ENCODE results near the gene MARCHF9. TPM values are rescaled to one million over a fixed set of nuclear protein-coding genes. Genes with fewer than 3 reads are reported as not detected.

The MARCHF9 gene
- total RNA-seq (2022; extraction: Qiagen RNA extraction; ENCODE audit: low read depth): 4.9 to 7.8 TPM (median 7.3 TPM) in 5 replicates

GRCh38 chr12:57754411-57755193, at the start of gene MARCHF9:
TSS of gene MARCHF9 (plus strand) at chr12:57755103. CDS start at chr12:57755529, 426 bp downstream.

GRCh38 chr12:57738661-57739237, 16.2 kb upstream of the MARCHF9 start, which contains the start of gene AGAP2:
TSS of gene AGAP2 (minus strand) at chr12:57738742. CDS start at chr12:57738246, 496 bp downstream.

GRCh38 chr12:57744777-57745484, 10.0 kb upstream of the MARCHF9 start, which contains the start of gene TSPAN31:
TSS of gene TSPAN31 (plus strand) at chr12:57745039. CDS start at chr12:57745155, 116 bp downstream.

GRCh38 chr12:57751788-57752667, 2.9 kb upstream of the MARCHF9 start, which contains the start of gene CDK4:
TSS of gene CDK4 (minus strand) at chr12:57752310. CDS start at chr12:57751717, 593 bp downstream.

GRCh38 chr12:57766464-57767304, 11.8 kb downstream of the MARCHF9 start, which contains the start of gene CYP27B1:
TSS of gene CYP27B1 (minus strand) at chr12:57767078. CDS start at chr12:57767041, 37 bp downstream.

GRCh38 chr12:57771873-57772428, 17.0 kb downstream of the MARCHF9 start, which contains the start of gene METTL1:
TSS of gene METTL1 (minus strand) at chr12:57772105. CDS start at chr12:57772083, 22 bp downstream.

GRCh38 chr12:57772429-57773322, 17.8 kb downstream of the MARCHF9 start, which contains the start of gene EEF1AKMT3:
TSS of gene EEF1AKMT3 (plus strand) at chr12:57772614. CDS start at chr12:57772725, 111 bp downstream.

GRCh38 chr12:57782608-57783465, 27.9 kb downstream of the MARCHF9 start, which contains the start of gene TSFM:
TSS of gene TSFM (plus strand) at chr12:57782787. CDS start at chr12:57782802, 15 bp downstream.

Other genes starting within 250 kb of the MARCHF9 start
- 26.2 to 39.6 TPM (median 33.3 TPM) in 5 replicates for gene DDIT3, start 234.6 kb upstream of the MARCHF9 start, total RNA-seq (2022; extraction: Qiagen RNA extraction; ENCODE audit: low read depth)
- gene MBD6, start 232.3 kb upstream of the MARCHF9 start, total RNA-seq (2022; extraction: Qiagen RNA extraction; ENCODE audit: low read depth): 24.5 to 31.9 TPM (median 28.6 TPM) in 5 replicates
- 103 to 160 TPM (median 117 TPM) in 5 replicates for gene DCTN2, start 207.9 kb upstream of the MARCHF9 start, total RNA-seq (2022; extraction: Qiagen RNA extraction; ENCODE audit: low read depth)
- gene KIF5A, start 205.1 kb upstream of the MARCHF9 start, total RNA-seq (2022; extraction: Qiagen RNA extraction; ENCODE audit: low read depth): 0.18 to 0.30 TPM (median 0.21 TPM) in 5 replicates
- gene PIP4K2C, start 163.9 kb upstream of the MARCHF9 start, total RNA-seq (2022; extraction: Qiagen RNA extraction; ENCODE audit: low read depth): 40.0 to 50.3 TPM (median 42.2 TPM) in 5 replicates
- 17.1 to 19.8 TPM (median 17.7 TPM) in 5 replicates for gene DTX3, start 150.3 kb upstream of the MARCHF9 start, total RNA-seq (2022; extraction: Qiagen RNA extraction; ENCODE audit: low read depth)
- gene ARHGEF25, start 143.7 kb upstream of the MARCHF9 start, total RNA-seq (2022; extraction: Qiagen RNA extraction; ENCODE audit: low read depth): 5.6 to 6.9 TPM (median 6.1 TPM) in 5 replicates
- 34.2 to 52.4 TPM (median 46.8 TPM) in 5 replicates for gene B4GALNT1, start 121.9 kb upstream of the MARCHF9 start, total RNA-seq (2022; extraction: Qiagen RNA extraction; ENCODE audit: low read depth)
- 112 to 120 TPM (median 115 TPM) in 5 replicates for gene OS9, start 61.0 kb upstream of the MARCHF9 start, total RNA-seq (2022; extraction: Qiagen RNA extraction; ENCODE audit: low read depth)
- 0.06 to 0.17 TPM (median 0.13 TPM) in 5 replicates for gene AGAP2, start 16.4 kb upstream of the MARCHF9 start, total RNA-seq (2022; extraction: Qiagen RNA extraction; ENCODE audit: low read depth)
- gene TSPAN31, start 10.1 kb upstream of the MARCHF9 start, total RNA-seq (2022; extraction: Qiagen RNA extraction; ENCODE audit: low read depth): 15.5 to 19.6 TPM (median 18.9 TPM) in 5 replicates
- gene CDK4, start 2.8 kb upstream of the MARCHF9 start, total RNA-seq (2022; extraction: Qiagen RNA extraction; ENCODE audit: low read depth): 245 to 308 TPM (median 257 TPM) in 5 replicates
- 2.0 to 4.0 TPM (median 2.2 TPM) in 5 replicates for gene CYP27B1, start 12.0 kb downstream of the MARCHF9 start, total RNA-seq (2022; extraction: Qiagen RNA extraction; ENCODE audit: low read depth)
- 52.8 to 58.9 TPM (median 56.8 TPM) in 5 replicates for gene METTL1, start 17.0 kb downstream of the MARCHF9 start, total RNA-seq (2022; extraction: Qiagen RNA extraction; ENCODE audit: low read depth)
- gene EEF1AKMT3, start 17.5 kb downstream of the MARCHF9 start, total RNA-seq (2022; extraction: Qiagen RNA extraction; ENCODE audit: low read depth): 6.0 to 6.8 TPM (median 6.5 TPM) in 5 replicates
- gene TSFM, start 27.7 kb downstream of the MARCHF9 start, total RNA-seq (2022; extraction: Qiagen RNA extraction; ENCODE audit: low read depth): 71.8 to 78.2 TPM (median 76.6 TPM) in 5 replicates
- 0.39 to 1.1 TPM (median 0.62 TPM) in 5 replicates for gene AVIL, start 63.6 kb downstream of the MARCHF9 start, total RNA-seq (2022; extraction: Qiagen RNA extraction; ENCODE audit: low read depth)
- 45.4 to 60.2 TPM (median 56.6 TPM) in 5 replicates for gene CTDSP2, start 91.6 kb downstream of the MARCHF9 start, total RNA-seq (2022; extraction: Qiagen RNA extraction; ENCODE audit: low read depth)
- 5.5 to 6.5 TPM (median 6.1 TPM) in 5 replicates for gene ATP23, start 186.5 kb downstream of the MARCHF9 start, total RNA-seq (2022; extraction: Qiagen RNA extraction; ENCODE audit: low read depth)